GM18907 (cell line): Measurements from ENCODE around the gene NXPH3.
"Not testable (repeated sequence)": the region's sequence is repeated elsewhere in the genome, so short reads cannot be mapped to it uniquely, and the experiment has no call there.

Experiments
- ATAC-seq: cut with Tn5 transposase; IDR thresholded peaks from one replicate; pipeline ENCODE4 v1.9.1; 2021; ENCODE audit warnings: mild to moderate bottlenecking, moderate library complexity; ENCODE audit not compliant: unreplicated experiment

The NXPH3 gene

DNA sequence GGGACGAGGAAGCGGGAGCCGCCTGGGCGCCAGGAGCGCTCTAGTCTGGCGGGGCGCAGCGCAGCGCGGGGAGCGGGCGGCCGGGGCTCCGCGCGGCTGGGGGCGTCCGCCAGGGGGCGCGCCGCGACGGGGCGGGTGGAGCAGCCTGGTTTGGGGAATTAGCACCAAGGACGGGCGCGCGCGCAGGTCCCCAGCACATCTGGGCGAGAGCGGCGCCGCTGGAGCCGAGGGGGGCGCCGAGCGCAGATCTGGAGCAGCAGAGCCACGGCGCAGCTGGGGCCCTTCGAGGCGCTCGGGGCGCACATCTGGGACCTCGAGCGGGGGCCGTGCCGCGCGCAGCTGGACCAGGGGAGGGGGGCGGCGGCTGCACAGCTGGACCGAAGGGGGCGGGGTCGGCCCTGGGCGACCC is at the start of gene NXPH3:
TSS of gene NXPH3 (plus strand) at position 193 of the 409 bp plus-strand sequence. CDS start 349 bp downstream, outside the sequence.
- ATAC-seq, result no peak

DNA sequence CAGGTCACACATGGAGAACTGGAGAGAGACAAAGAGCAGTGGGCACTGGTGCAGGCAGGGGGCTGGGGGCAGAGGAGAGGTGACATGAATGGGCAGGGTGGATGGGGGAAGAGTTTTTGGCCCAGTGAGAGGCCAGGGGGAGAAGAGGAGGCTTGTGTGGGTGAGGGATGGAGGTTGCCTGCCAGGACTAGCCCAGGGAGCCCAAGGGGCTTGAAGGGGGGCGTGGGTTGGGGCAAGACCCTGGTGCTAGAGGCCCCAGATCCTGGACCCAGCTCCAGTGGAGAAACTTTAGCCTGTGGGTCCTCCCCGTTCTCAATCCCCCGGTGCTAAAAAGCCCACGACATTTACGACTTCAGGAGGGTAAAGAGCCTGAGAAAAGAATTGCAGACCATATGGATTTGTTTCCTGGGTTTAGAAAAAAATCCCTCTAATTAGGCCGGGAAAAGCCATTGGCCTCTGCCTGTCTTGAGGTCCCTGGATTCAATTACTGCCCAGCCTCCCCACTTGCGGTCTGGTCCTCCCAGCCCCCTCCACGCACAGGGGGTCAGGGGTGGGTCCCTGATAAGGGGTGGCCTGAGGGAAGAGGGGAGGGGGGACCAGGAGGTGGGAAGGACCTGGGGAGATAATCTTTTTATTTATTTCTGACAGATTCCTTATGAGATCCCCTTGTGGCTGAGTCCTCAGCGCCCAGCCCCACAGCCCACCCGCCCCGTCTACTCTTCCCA is 47.6 kb upstream of the NXPH3 start:
- ATAC-seq, result no peak

DNA sequence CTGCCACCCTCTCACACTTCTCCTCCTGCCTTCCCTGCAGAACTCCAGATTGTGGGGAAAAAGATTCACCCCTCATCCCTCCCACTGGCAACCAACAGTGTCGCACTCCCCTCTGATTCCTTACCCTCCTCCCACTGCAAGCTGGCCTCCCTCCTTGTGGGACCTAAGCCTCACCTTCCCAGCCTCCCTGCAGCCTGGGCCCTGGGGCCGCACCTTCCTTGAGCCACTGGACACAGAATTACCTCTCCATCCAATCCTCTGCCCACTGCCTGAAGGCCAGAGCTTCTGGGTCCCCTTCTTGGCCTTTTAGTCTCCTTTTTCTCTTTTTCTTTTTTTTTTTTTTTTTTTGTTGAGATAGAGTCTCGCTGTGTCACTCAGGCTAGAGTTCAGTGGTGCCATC is 46.7 kb upstream of the NXPH3 start:
- no peak for ATAC-seq

DNA sequence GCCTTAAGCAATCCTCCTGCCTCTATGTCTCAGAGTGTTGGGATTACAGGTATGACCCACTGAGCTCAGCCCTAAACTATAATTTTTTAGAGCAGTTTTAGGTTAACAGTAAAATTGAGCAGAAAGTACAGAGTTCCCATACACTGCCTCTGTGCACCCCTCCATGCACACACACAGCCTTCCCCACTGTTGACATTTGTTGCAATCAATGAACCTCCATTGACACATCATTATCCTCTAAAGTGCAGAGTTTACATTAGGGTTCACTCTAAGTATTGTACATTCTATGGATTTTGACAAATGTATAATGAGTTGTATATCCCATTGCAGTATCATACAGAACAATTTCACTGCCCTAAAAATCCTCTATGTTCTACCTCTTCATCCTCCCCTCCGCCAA is 45.6 kb upstream of the NXPH3 start:
- ATAC-seq, result no peak

DNA sequence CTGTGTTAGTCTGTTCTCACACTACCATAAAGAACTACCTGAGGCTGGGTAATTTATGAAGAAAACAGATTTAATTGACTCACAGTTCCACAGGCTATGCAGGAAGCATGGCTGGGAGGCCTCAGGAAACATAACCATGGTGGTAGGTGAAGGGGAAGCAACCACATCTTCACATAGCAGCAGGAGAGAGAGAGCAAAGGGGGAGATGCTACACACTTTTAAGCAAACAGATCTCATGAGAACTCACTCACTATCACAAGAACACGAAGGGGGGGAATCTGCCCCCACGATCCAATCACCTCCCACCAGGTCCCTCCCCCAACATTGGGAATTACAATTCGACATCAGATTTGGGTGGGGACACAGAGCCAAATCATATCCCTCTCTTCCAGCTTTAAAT is 31.8 kb upstream of the NXPH3 start:
- ATAC-seq, result no peak

DNA sequence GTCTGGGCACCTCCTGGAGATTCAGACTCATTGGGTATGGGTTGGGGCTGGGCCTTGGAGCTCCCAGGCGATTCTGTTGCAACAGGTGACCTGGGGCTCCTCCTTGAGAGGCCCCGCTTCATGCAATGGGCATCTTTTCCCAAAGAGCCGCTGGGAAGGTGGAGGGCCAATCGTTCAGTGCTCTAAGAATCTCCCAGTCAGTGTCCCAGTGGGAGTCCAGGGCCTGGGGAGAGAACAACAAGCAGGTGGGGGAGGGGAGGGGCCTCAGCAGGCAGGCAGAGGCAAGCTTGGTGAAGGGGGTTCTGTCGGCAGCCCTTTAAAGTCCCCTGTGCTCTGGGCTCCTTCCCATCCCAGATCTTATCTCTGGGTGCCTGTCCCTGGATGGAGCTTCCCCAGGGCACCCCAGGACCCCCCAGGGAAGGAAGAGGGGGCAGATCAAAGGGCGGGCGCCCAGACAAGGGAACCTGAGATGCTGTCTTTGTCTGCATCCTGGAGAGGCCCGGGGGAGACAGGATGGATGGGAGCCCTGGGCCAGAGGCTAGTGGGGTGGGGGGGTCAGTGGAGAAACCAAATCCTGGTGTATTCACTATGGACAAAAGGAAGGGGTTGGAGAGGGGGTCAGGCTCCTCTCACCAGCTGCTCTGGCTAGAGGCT is 30.5 kb upstream of the NXPH3 start:
- ATAC-seq, result no peak

DNA sequence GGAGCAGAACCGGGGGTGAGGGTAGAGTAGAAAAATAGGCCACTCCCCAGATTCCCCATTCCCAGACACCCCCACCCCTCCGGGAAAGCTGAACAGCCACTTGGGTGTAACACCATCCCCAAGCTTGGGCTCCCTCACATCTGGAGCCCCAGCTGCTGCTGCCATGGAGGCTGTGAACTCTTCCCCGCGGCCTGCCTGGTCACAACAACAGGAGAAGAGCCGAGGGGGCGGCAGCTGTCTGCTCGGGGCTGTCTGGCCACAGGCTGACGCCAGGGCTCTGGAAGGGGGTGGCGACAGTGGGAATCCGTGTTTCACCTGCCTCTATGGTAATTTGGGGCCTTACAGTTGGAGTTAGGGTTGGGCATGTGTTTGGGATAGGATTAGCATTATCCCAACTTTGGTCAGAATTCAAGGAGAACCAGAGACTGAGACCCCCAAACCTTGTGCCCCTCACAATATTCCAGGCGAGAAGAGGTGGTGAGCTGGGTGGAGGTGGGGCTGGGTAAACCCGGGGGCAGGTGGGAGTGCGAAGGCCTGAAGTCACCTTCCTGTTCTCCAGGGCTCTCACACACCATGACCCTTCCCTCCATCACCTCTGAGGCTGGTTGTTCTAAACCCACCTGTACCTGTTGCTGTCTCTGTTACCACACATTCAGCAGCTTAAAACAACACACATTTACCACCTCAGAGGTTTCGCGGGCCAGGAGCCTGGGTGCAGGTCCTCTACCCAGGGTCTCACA is 29.7 kb upstream of the NXPH3 start:
- ATAC-seq, result no peak

DNA sequence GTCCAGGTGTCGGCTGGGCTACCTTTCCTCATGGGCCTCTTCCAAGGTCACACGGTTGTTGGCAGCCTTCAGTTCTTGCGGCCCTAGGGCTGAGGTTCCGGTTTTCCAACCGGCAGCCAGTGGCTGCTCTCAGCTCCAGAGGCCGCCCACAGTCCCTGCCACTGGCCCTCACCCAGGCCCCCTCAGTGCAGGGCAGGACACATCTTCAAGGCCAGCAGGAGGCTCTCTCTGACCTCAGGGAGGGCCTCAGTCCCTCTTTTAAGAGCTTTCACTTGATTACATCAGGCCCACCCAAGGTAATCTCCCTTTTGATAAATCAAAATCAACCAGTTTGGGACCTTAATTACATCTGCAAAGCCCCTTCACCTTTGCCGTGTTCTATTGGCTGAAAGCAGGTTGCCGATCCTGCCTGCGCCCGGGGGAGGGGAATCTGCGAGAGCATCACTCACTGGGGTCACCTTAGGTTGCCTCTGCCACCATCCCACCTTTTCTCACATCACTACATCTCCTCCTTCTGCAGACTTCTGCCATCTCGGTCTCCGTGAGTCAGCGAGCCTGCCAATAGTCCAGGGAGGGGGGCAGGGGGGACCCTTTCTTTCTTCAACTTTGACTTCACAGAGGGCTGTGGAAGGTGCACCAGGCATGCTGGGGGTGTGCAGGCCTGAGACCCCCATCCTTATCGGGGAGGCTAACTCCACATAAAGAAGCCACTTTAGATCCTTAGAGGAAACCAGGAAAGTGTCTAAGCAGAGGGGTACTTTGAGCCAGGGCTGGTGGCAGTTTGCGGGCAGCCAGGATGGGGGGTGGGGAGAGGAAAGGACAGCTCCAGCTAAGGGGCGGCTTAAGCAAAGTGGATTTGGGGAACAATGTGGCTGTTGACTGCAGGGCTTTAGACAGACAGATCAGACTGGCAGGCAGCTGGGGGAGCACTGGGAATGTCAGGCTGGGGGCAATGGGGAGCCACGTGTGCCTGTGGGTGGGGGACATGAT is 28.8 kb upstream of the NXPH3 start:
- no peak for ATAC-seq

DNA sequence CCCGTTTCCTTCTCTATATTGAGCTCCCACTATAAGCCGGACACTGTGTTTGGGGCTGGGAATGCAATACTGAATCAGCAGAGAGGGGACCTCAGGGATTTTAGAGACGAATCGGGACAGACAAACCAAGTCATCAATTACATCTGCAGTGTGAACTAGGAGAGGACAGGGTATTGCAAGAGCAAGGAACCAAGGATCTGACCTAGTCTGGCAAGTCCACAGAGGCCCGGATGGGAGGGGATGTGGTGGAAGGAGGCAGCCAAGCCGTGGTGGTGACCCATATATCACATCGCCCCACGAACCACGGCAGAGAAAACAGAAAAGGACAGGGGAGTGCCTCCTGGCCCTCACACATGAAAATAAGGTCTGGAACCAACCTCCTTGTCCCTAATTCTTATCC is 28.1 kb upstream of the NXPH3 start:
- ATAC-seq, result no peak

DNA sequence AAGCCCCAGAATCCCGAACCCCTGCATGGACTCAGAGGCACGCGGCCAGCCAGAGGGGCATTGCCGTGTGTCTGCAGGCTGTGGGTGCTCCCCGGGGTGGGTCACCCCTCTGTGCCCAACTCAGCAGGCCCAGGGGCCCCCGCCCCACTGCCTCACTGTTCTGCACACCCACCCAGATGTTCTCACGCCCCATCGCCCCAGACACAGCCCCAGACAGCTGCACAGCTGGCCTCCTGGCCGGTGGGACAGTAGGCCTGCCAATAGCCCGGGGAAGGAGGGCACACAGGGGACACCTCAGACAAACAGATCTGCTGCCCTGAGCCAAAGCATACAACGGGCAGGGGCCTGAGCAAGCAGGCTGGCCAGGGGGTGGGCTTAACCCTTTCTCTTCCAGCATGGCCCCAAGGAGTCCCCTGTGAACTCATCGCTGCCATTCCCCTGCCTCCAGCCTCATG is 27.6 kb upstream of the NXPH3 start:
- ATAC-seq, result no peak

DNA sequence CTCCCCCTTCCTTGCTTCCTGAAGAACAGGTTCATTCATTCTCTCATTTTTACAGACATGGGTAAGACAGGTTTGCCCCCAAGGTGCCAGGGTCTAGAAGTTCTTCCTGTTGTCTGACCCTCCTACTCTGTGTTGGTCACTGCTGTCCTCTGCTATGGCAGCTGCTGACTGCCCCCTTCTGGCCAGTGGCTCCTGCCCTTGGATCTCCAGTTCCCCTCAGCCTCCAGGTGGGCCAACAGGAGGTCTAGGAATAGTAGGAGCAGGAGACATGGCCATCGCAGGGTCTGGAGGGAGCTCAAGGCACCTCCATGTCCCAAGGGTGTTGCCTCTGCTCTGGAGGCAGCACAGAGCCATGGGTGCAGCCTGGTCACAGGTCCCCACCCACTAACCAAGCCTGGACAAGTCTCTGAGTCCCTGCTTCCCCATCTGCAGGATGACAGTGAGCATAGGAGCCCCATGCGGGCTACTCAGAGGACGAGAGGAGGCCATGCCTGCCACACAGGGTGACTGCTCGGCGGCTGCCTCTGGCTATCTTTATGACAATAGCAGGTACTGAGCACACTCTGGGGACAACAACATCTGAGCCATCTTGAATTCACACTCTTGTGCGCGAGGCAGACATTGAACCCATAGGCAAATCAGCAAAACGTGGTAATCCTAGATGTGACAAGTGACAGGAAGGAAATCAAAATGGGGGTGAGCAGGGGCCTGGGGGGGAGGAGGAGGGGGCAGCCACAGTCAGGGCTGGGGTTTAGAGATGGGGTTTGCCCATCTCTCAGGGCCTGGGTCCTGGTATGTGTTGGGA is 27.0 kb upstream of the NXPH3 start:
- no peak for ATAC-seq

DNA sequence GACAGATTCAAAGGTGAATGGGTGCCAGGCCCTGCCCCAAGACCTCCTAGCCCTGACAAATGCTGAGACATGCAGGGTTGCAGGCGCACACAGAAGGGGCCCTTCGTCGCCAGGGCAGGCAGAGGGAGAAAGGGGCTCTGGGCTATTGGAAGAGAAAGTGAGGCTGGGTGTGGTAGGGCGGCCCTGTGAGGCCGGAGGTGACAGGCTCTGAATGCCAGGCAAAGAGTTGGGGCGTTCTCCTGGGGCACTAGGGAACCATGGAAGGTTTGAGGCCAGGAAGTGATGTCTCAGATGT is 26.4 kb upstream of the NXPH3 start:
- ATAC-seq, result no peak

DNA sequence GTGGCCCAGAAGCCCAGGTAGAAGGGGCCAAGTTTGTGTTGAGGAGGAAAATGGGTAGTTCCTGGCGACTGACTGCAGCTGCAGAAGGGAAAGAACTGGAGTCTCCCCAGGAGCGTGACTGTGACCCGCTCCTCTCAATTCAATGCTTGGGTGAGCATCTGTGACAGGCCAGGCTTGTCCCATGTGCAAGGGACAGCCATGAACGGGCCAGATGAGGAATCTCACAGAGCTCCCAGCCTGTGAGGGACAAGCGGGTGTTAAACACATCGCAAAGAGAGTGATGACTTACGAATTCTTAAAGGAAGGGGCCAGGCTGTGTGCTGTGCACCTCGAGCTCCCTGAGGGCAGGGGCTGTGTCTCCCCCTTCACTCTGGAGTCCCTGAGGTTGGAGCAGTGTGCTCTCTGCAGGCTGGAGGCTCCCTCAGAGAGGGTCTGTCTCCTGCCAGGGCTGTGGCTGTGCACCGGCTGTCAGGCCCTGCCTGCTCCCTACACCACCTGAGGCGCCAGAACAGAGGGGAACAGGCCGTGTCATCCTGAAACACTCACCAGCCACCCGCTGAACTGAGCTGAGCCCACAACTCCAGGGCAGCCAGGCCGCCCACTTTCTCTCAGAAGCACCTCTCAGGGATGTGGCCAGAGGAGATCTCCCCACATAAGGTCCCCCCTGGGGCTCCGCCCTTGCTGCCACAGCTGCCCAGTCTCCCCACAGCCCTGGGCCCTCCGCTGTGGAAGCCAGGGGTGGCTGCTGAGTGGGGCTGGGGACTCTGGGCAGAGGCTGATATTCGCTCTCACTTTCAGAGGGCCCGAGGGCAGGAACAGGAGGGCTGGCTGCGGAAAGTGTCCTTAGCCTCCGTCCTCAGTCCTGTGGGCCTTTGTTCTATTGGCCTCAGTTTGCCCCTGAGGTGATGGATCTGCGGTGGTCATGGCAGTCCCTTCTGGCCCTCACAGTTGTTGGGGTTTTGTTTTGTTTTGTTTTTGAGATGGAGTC is 25.7 kb upstream of the NXPH3 start:
- ATAC-seq, result no peak

DNA sequence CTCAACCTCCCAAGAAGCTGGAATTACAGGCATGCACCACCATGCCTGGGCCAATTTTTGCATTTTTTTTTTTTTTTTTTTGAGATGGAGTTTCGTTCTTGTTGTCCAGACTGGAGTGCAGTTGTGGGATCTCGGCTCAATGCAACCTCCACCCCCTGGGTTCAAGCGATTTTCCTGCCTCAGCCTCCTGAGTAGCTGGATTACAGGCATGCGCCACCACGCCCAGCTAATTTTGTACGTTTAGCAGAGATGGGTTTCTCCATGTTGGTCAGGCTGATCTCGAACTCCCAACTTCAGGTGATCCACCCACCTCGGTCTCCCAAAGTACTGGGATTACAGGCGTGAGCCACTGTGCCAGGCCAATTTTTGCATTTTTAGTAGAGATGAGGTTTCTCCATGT is 24.9 kb upstream of the NXPH3 start:
- not testable (repeated sequence) for ATAC-seq

DNA sequence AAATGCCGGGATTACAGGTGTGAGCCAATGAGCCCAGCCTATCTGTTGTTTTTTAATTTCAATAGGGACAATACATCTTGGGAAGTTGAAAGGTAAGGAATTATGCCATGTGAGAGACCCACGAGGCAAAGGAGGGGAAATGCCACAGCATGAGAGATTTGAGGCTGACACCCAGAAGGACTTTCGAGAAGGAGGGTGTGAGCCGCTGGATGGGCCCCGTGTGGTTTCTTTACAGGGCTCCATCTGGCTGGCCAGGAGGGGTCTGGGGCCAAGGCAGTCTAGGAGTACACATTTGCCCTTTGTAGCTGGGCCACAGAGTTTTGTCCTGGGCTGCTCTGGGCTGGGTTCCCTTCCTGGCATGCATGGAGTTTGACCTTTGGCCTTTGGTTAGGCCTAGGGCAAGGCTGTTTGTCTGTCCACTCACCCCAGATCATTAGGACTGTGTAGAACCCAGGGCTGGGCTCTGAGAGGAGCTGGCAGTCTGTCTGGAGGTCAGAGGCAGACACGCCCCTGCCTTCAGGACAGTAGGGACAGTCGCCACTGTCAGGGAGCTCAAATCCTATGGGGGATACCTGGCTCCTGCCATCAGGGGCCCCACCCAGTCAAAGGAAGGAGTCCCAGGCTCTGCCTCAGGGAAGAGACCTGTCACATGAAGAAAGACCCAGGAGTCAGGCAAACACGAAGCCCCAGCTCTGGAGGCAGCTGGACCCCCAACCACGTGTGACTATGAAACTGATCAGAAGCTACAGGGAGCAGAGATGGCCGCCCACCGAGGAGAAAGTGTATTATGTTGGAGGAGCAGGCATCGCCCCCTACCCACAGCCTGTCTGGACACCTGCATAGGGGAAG is 24.2 kb upstream of the NXPH3 start:
- ATAC-seq, result no peak

DNA sequence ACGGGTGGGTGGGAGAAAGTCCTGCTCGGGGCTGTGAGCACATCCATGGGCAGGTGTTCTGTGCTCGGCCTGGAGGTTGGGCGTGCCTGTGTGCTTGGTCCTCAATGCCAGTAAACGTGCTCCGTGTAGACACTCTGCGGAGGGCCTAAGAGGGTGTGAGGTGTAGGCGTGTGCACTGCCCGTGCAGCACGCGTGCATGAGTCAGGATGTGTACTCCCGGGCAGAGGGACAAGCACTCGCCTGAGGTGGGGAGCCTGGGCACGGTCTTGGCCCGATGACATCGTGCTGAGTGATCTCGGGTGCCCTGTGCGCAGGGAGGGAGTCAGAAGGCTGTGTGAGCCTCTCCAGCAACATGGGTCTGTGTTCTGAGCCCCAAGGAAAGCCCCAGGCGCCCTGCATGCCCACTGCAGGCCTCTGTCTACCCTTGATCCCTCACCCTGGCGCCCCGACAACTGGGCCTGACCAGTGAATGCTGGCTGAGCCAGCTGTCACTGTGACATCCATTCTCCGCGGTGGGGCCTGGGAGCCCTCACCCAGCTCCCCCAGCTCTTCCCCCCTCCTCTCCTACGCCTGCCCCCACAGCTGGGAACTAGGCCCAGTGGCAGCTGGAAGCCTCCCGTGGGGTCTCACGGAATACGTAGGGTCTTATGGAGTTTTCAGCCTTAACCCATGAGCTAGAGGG is 23.5 kb upstream of the NXPH3 start:
- ATAC-seq, result no peak

DNA sequence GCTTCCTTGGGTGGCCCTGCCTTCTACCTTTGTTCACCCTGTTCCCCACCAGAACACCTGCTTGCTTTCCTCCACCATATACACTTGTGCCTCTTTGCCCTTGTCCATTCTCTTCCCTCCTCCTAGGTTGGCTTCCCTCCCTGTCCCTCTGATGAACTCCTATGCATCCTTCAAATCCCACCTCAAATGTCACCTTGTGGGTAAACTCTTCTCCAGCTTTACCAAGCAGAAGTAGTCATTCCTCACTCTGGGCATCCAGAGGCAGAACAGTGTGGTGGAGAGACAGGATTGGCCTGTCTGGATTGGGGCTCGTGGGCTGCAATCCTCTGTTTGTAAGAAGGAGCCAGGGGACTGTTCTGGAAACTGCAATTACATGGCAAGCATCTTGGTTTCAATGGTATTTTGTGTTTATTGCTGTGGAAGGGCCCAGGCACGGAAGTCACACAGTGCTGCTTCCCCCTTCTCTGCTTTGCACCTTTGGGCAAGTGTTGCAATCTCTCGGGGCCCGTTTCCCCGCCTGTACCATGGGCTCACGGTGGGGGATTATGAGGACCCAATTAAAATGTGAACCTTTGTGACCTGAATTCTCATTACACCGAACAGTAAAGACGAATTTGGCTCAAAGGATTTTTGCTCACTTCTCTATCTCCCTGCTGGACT is 21.9 kb upstream of the NXPH3 start:
- ATAC-seq, result no peak
